Rectal smooth muscle tissue (tissue), 1 donor: ENCODE results near the gene KCNK15.
"Not testable (repeated sequence)": the region's sequence is repeated elsewhere in the genome, so short reads cannot be mapped to it uniquely, and the experiment has no call there.

ENCODE experiments used
- H3K27ac ChIP-seq: one replicate; pipeline ENCODE4 v1.7.0; 2013; ENCODE audit warnings: low read depth, low read length, inconsistent platforms
- H3K27me3 ChIP-seq: one replicate; pipeline ENCODE4 v1.7.0; 2013; ENCODE audit warnings: low read length; ENCODE audit not compliant: control insufficient read depth, insufficient read depth
- H3K36me3 ChIP-seq: one replicate; pipeline ENCODE4 v1.7.0; 2013; ENCODE audit warnings: low read length; ENCODE audit not compliant: control insufficient read depth, insufficient read depth
- H3K4me1 ChIP-seq: one replicate; pipeline ENCODE4 v1.7.0; 2013; ENCODE audit warnings: low read length; ENCODE audit not compliant: control insufficient read depth, insufficient read depth
- H3K4me3 ChIP-seq: one replicate; pipeline ENCODE4 v1.7.0; 2013; ENCODE audit warnings: low read length
- H3K9ac ChIP-seq: one replicate; pipeline ENCODE4 v1.7.0; 2013; ENCODE audit warnings: low read length

Gene KCNK15

GRCh38 chr20:44758247-44759101 is 12.8 kb downstream of the KCNK15 start:
- no peaks in the 10 kb centered on the region for H3K36me3 ChIP-seq
- H3K9ac ChIP-seq: no peak overlapping the region
- H3K4me1 ChIP-seq: no peaks in the 10 kb centered on the region
- H3K27ac ChIP-seq: no peak overlapping the region
- H3K4me3 ChIP-seq: no peak overlapping the region
- H3K27me3 ChIP-seq: peaks cover 2% of the 10 kb centered on the region

GRCh38 chr20:44759595-44759994 is 13.9 kb downstream of the KCNK15 start:
- H3K36me3 ChIP-seq: no peaks in the 10 kb centered on the region
- no peak overlapping the region for H3K9ac ChIP-seq
- no peaks in the 10 kb centered on the region for H3K4me1 ChIP-seq
- no peaks in the 10 kb centered on the region for H3K27me3 ChIP-seq
- no peak overlapping the region for H3K27ac ChIP-seq
- no peak overlapping the region for H3K4me3 ChIP-seq

GRCh38 chr20:44761423-44761822 is 15.8 kb downstream of the KCNK15 start:
- Histone ChIP-seq H3K4me1 (no peaks in the 10 kb centered on the region), H3K36me3 (no peaks in the 10 kb centered on the region), H3K27me3 (no peaks in the 10 kb centered on the region), H3K27ac (no peak overlapping the region), H3K9ac (no peak overlapping the region), H3K4me3 (no peak overlapping the region)

- no peak overlapping the region for H3K9ac ChIP-seq
- no peak overlapping the region for H3K4me3 ChIP-seq
- no peaks in the 10 kb centered on the region for H3K4me1 ChIP-seq
- H3K36me3 ChIP-seq: no peaks in the 10 kb centered on the region
- no peaks in the 10 kb centered on the region for H3K27me3 ChIP-seq
- H3K27ac ChIP-seq: no peak overlapping the region
Measured at GRCh38 chr20:44762466-44763140, 16.9 kb downstream of the KCNK15 start.

GRCh38 chr20:44763798-44764197 is 18.1 kb downstream of the KCNK15 start:
- H3K4me3 ChIP-seq, H3K9ac ChIP-seq, H3K36me3 ChIP-seq, H3K4me1 ChIP-seq, H3K27me3 ChIP-seq, H3K27ac ChIP-seq: not testable (repeated sequence)

- Histone ChIP-seq H3K36me3 (no peaks in the 10 kb centered on the region), H3K4me3 (no peak overlapping the region), H3K4me1 (no peaks in the 10 kb centered on the region), H3K27ac (no peak overlapping the region), H3K27me3 (no peaks in the 10 kb centered on the region), H3K9ac (no peak overlapping the region)
Measured at GRCh38 chr20:44765091-44765490, 19.4 kb downstream of the KCNK15 start.

GRCh38 chr20:44765701-44766347 is 20.2 kb downstream of the KCNK15 start:
- no peaks in the 10 kb centered on the region for H3K4me1 ChIP-seq
- peaks cover 1% of the 10 kb centered on the region for H3K27me3 ChIP-seq
- H3K36me3 ChIP-seq: no peaks in the 10 kb centered on the region

GRCh38 chr20:44768256-44768655 is 22.6 kb downstream of the KCNK15 start:
- no peak overlapping the region for H3K9ac ChIP-seq
- H3K36me3 ChIP-seq: no peaks in the 10 kb centered on the region
- no peaks in the 10 kb centered on the region for H3K4me1 ChIP-seq
- H3K4me3 ChIP-seq: no peak overlapping the region
- H3K27ac ChIP-seq: no peak overlapping the region
- peaks cover 2% of the 10 kb centered on the region for H3K27me3 ChIP-seq

More at GRCh38 chr20:44765701-44766347, 20.2 kb downstream of the KCNK15 start:
- Histone ChIP-seq H3K27ac (no peak overlapping the region), H3K4me3 (no peak overlapping the region), H3K9ac (no peak overlapping the region)

- Histone ChIP-seq H3K27ac (no peak overlapping the region), H3K27me3 (peaks cover 2% of the 10 kb centered on the region), H3K4me1 (no peaks in the 10 kb centered on the region), H3K36me3 (no peaks in the 10 kb centered on the region), H3K9ac (no peak overlapping the region), H3K4me3 (no peak overlapping the region)
Measured at GRCh38 chr20:44768854-44769480, 23.3 kb downstream of the KCNK15 start.

GRCh38 chr20:44769481-44769863 is 23.8 kb downstream of the KCNK15 start:
- H3K27ac ChIP-seq: no peak overlapping the region
- H3K27me3 ChIP-seq: peaks cover 2% of the 10 kb centered on the region
- H3K4me1 ChIP-seq: no peaks in the 10 kb centered on the region
- H3K9ac ChIP-seq: no peak overlapping the region
- H3K36me3 ChIP-seq: no peaks in the 10 kb centered on the region
- H3K4me3 ChIP-seq: no peak overlapping the region

- peaks cover 2% of the 10 kb centered on the region for H3K27me3 ChIP-seq
- no peak overlapping the region for H3K9ac ChIP-seq
- H3K4me3 ChIP-seq: no peak overlapping the region
- H3K4me1 ChIP-seq: no peaks in the 10 kb centered on the region
- H3K27ac ChIP-seq: no peak overlapping the region
- no peaks in the 10 kb centered on the region for H3K36me3 ChIP-seq
Measured at GRCh38 chr20:44770484-44771171, 25.0 kb downstream of the KCNK15 start.

- Histone ChIP-seq H3K36me3 (no peaks in the 10 kb centered on the region), H3K4me3 (no peak overlapping the region), H3K27me3 (peaks cover 2% of the 10 kb centered on the region), H3K9ac (no peak overlapping the region), H3K4me1 (no peaks in the 10 kb centered on the region), H3K27ac (no peak overlapping the region)
Measured at GRCh38 chr20:44771172-44771535, 25.5 kb downstream of the KCNK15 start.
